H1 (cell line): ENCODE data around the gene CCDC12. TPM values are rescaled to one million over a fixed set of nuclear protein-coding genes. Genes with fewer than 3 reads are reported as not detected.

Experiments used
- CTCF ChIA-PET: fragments of 300-600 bp; sonication (Branson Sonifier 250); formaldehyde crosslinking; loops from one replicate; lab custom pipeline; 2021; ENCODE audit not compliant: partially characterized antibody; lab: Charles Lee
- POLR2A ChIA-PET: fragments of 300-600 bp; sonication (Branson Sonifier 250); formaldehyde crosslinking; loops from one replicate; lab custom pipeline; 2021; ENCODE audit warnings: inconsistent platforms; ENCODE audit not compliant: partially characterized antibody; lab: Charles Lee
- DNase-seq, 2 experiments: peaks; one replicate each; pipeline versions ENCODE4 v3.0.0 to v3.0.0-alpha.2; 2010 to 2022; ENCODE audit warnings: low spot score in 2 of 2, low read depth in 1 of 2, mixed read lengths in 1 of 2
- FAIRE-seq: peaks from 2 replicates; lab custom pipeline; 2011; peaks lifted over from hg19 to GRCh38; lab: Jason Lieb, UNC
- H2AFZ ChIP-seq: 2 replicates; pipeline ENCODE4 v1.8.1; 2012; ENCODE audit warnings: low read length, inconsistent platforms
- H2AK5ac ChIP-seq: 2 replicates; pipeline ENCODE4 v1.6.1; 2013; ENCODE audit warnings: low read depth, low read length
- H2BK120ac ChIP-seq: replicated peaks from 2 replicates; pipeline ENCODE3; 2013; ENCODE audit warnings: low read depth, low read length, inconsistent platforms
- H2BK12ac ChIP-seq: 2 replicates; pipeline ENCODE4 v1.6.1; 2013; ENCODE audit warnings: low read depth, low read length
- H2BK15ac ChIP-seq: 2 replicates; pipeline ENCODE4 v1.6.1; 2013; ENCODE audit warnings: low read length
- H2BK20ac ChIP-seq: 2 replicates; pipeline ENCODE4 v1.6.1; 2013; ENCODE audit warnings: low read length
- H2BK5ac ChIP-seq: 2 replicates; pipeline ENCODE4 v1.6.1; 2013; ENCODE audit warnings: low read depth, low read length
- H3K14ac ChIP-seq: 2 replicates; pipeline ENCODE4 v1.6.1; 2013; ENCODE audit warnings: inconsistent platforms; ENCODE audit not compliant: insufficient read length
- H3K18ac ChIP-seq: 2 replicates; pipeline ENCODE4 v1.6.1; 2013; ENCODE audit warnings: low read length; ENCODE audit errors: extremely low read depth
- H3K23ac ChIP-seq: 2 replicates; pipeline ENCODE4 v1.6.1; 2013; ENCODE audit warnings: inconsistent platforms; ENCODE audit not compliant: insufficient read length
- H3K23me2 ChIP-seq: 2 replicates; pipeline ENCODE4 v1.6.1; 2013; ENCODE audit warnings: low read depth, low read length
- H3K27ac ChIP-seq: 2 replicates; pipeline ENCODE4 v1.6.1; 2011; ENCODE audit warnings: low read depth, low read length, inconsistent platforms
- H3K27me3 ChIP-seq, 4 experiments: replicated peaks in 1 of 4; 1 replicate in 1 of 4; 2 replicates in 3 of 4; pipeline versions ENCODE4 v1.6.1 to v1.8.1; 2011 to 2013; ENCODE audit warnings: low read length in 3 of 4, mild to moderate bottlenecking in 3 of 4, inconsistent platforms in 2 of 4, mixed read lengths in 2 of 4, moderate library complexity in 1 of 4; ENCODE audit not compliant: control insufficient read depth in 3 of 4, insufficient read depth in 3 of 4; ENCODE audit errors: extremely low read depth in 1 of 4
- H3K36me3 ChIP-seq, 4 experiments: 2 replicates each; pipeline versions ENCODE4 v1.6.1 to v1.8.1; 2011 to 2013; ENCODE audit warnings: mild to moderate bottlenecking in 4 of 4, low read length in 3 of 4, moderate library complexity in 2 of 4, control low read depth in 1 of 4, inconsistent platforms in 1 of 4; ENCODE audit not compliant: insufficient read depth in 4 of 4, control insufficient read depth in 2 of 4
- H3K4ac ChIP-seq: replicated peaks from 2 replicates; pipeline ENCODE3; 2013; ENCODE audit warnings: low read length, low read depth, mixed read lengths, inconsistent platforms; ENCODE audit not compliant: insufficient read length
- H3K4me1 ChIP-seq, 4 experiments: replicated peaks in 1 of 4; 1 replicate in 1 of 4; 2 replicates in 3 of 4; pipeline versions ENCODE4 v1.6.1 to v1.8.1; 2011 to 2013; ENCODE audit warnings: low read length in 3 of 4, inconsistent platforms in 2 of 4, mixed read lengths in 1 of 4; ENCODE audit not compliant: insufficient read depth in 4 of 4, control insufficient read depth in 3 of 4
- H3K4me2 ChIP-seq, 2 experiments: 2 replicates each; pipeline versions ENCODE4 v1.6.1 to v1.8.1; 2011 to 2013; ENCODE audit warnings: low read depth in 2 of 2, low read length in 2 of 2, control low read depth in 1 of 2, inconsistent platforms in 1 of 2, mild to moderate bottlenecking in 1 of 2; ENCODE audit not compliant: insufficient read depth in 1 of 2
- H3K4me3 ChIP-seq, 4 experiments: fragments of 200-600, 300-600 bp in 1 of 4; sonication (generic), shearing (Covaris generic), sonication (Bioruptor Twin) in 1 of 4; 2 replicates each; pipeline versions ENCODE4 v1.5.1 to v1.8.1; 2011 to 2016; ENCODE audit warnings: low read length in 4 of 4, low read depth in 3 of 4, control low read depth in 2 of 4, inconsistent platforms in 2 of 4, mild to moderate bottlenecking in 2 of 4, mixed read lengths in 1 of 4, moderate library complexity in 1 of 4; ENCODE audit not compliant: insufficient read depth in 2 of 4; ENCODE audit errors: extremely low read depth in 1 of 4
- H3K56ac ChIP-seq: replicated peaks from 2 replicates; pipeline ENCODE3; 2013; ENCODE audit warnings: low read depth, mild to moderate bottlenecking, mixed read lengths, low read length, inconsistent platforms; ENCODE audit not compliant: insufficient read length
- H3K79me1 ChIP-seq: 2 replicates; pipeline ENCODE4 v1.6.1; 2013; ENCODE audit warnings: low read depth, low read length, control low read depth
- H3K79me2 ChIP-seq, 2 experiments: 2 replicates each; pipeline versions ENCODE4 v1.6.1 to v1.8.1; 2012 to 2013; ENCODE audit warnings: low read length in 2 of 2, mild to moderate bottlenecking in 2 of 2, inconsistent platforms in 1 of 2; ENCODE audit not compliant: insufficient read depth in 2 of 2, control insufficient read depth in 1 of 2
- H3K9ac ChIP-seq, 4 experiments: replicated peaks in 1 of 4; 1 replicate in 1 of 4; 2 replicates in 3 of 4; pipeline versions ENCODE4 v1.6.1 to v1.8.1; 2011 to 2013; ENCODE audit warnings: low read depth in 3 of 4, low read length in 3 of 4, control low read depth in 2 of 4, mild to moderate bottlenecking in 2 of 4, moderate library complexity in 2 of 4, inconsistent platforms in 1 of 4; ENCODE audit errors: extremely low read depth in 1 of 4
- H3K9me3 ChIP-seq, 2 experiments: 2 replicates each; pipeline versions ENCODE4 v1.6.1 to v1.8.1; 2012 to 2013; ENCODE audit warnings: mild to moderate bottlenecking in 2 of 2, moderate library complexity in 2 of 2, control low read depth in 1 of 2, inconsistent platforms in 1 of 2, low read depth in 1 of 2, low read length in 1 of 2, mixed read lengths in 1 of 2; ENCODE audit not compliant: insufficient read depth in 2 of 2
- H4K20me1 ChIP-seq, 2 experiments: replicated peaks in 1 of 2; 2 replicates each; pipeline versions ENCODE3 to v1.8.1; 2011 to 2013; ENCODE audit warnings: inconsistent platforms in 2 of 2, low read length in 2 of 2, mild to moderate bottlenecking in 1 of 2; ENCODE audit not compliant: insufficient read depth in 2 of 2, control insufficient read depth in 1 of 2
- H4K5ac ChIP-seq: 2 replicates; pipeline ENCODE4 v1.6.1; 2013; ENCODE audit warnings: low read length, low read depth, mixed read lengths, inconsistent platforms; ENCODE audit not compliant: insufficient read length
- H4K8ac ChIP-seq: 2 replicates; pipeline ENCODE4 v1.8.0; 2013; ENCODE audit warnings: mild to moderate bottlenecking, moderate library complexity, low read length, inconsistent platforms; ENCODE audit not compliant: insufficient read depth; ENCODE audit errors: extremely low read depth
- H4K91ac ChIP-seq: replicated peaks from 2 replicates; pipeline ENCODE3; 2013; ENCODE audit warnings: low read length, mixed read lengths, inconsistent platforms; ENCODE audit not compliant: insufficient read length
- CBX8 ChIP-seq: fragments of 300-800, 300-1000 bp; sonication (generic); IDR thresholded peaks from 2 replicates; pipeline ENCODE4 v1.7.1; 2016; ENCODE audit warnings: low read depth, low read length, borderline replicate concordance
- EP300 ChIP-seq, 2 experiments: IDR thresholded peaks; 1 replicate in 1 of 2; 2 replicates in 1 of 2; pipeline ENCODE4 v1.6.1; 2011 to 2012; ENCODE audit warnings: low read depth in 2 of 2, low read length in 2 of 2, mild to moderate bottlenecking in 2 of 2, borderline replicate concordance in 1 of 2, inconsistent platforms in 1 of 2, moderate library complexity in 1 of 2
- JUND ChIP-seq: IDR thresholded peaks from 2 replicates; pipeline ENCODE4 v1.6.1; 2011; ENCODE audit warnings: mild to moderate bottlenecking, improper control_type of control experiment, low read length
- RFX5 ChIP-seq: IDR thresholded peaks from 2 replicates; pipeline ENCODE4 v1.6.1; 2011; ENCODE audit warnings: low read depth, low read length, improper control_type of control experiment, borderline replicate concordance
- SIRT6 ChIP-seq: IDR thresholded peaks from one replicate; pipeline ENCODE4 v1.7.1; 2012; ENCODE audit warnings: low read length, inconsistent platforms
- SIX5 ChIP-seq: IDR thresholded peaks from 2 replicates; pipeline ENCODE4 v1.6.1; 2011; ENCODE audit warnings: mild to moderate bottlenecking, low read depth, low read length
- TAF1 ChIP-seq: IDR thresholded peaks from 2 replicates; pipeline ENCODE4 v1.6.1; 2011; ENCODE audit warnings: mild to moderate bottlenecking, low read depth, low read length
- WGBS, 2 experiments: shearing (Covaris generic) in 1 of 2; methylation state at CpG; one replicate each; pipeline versions ENCODE4 v1.1.6 to v1.1.7; 2013 to 2015; ENCODE audit warnings: low lambda C conversion rate in 2 of 2, mixed read lengths in 2 of 2, inconsistent platforms in 1 of 2, low coverage in 1 of 2, missing lambda C conversion rate in 1 of 2; ENCODE audit not compliant: insufficient replicate concordance in 2 of 2, insufficient coverage in 1 of 2, insufficient read length in 1 of 2; ENCODE audit errors: extremely low coverage in 1 of 2, missing lambda C conversion rate in 1 of 2; 5-methylcytosine and 5-hydroxymethylcytosine counted together
- polyA plus RNA-seq, 7 experiments: library from polyadenylated mRNA; depleted of rRNA in 3 of 7; stranded (reverse) in 5 of 7; unstranded in 2 of 7; fragments of >200 nt in 5 of 7; fragments of 200-250 nt in 2 of 7; gene quantifications; 1 replicate in 5 of 7; 2 replicates in 1 of 7; 4 replicates in 1 of 7; pipeline versions ENCODE4 v1.2.1 to v1.2.3, GENCODE V29; 2011 to 2013; ENCODE audit warnings: missing spikeins in 2 of 7, mixed read lengths in 2 of 7
- total RNA-seq: library from RNA; stranded (reverse); fragmentation: NEBNext Ultra II Directional; extraction: Animal tissue kit (Norgen Biotek cat#: 25700); gene quantifications from 2 replicates; pipeline ENCODE4 v1.2.1, GENCODE V29; 2021
- TF ChIP-seq, protein P1 (sequence below): IDR thresholded peaks from 2 replicates; pipeline ENCODE4 v1.6.1; 2012; ENCODE audit warnings: low read length, inconsistent platforms

Gene CCDC12
- total and polyA plus RNA-seq, 2 of the 8 experiments (the other 6 are each of a cell fraction or from before 2014, with no cell fraction given) = 29.5 to 41.3 TPM

DNA sequence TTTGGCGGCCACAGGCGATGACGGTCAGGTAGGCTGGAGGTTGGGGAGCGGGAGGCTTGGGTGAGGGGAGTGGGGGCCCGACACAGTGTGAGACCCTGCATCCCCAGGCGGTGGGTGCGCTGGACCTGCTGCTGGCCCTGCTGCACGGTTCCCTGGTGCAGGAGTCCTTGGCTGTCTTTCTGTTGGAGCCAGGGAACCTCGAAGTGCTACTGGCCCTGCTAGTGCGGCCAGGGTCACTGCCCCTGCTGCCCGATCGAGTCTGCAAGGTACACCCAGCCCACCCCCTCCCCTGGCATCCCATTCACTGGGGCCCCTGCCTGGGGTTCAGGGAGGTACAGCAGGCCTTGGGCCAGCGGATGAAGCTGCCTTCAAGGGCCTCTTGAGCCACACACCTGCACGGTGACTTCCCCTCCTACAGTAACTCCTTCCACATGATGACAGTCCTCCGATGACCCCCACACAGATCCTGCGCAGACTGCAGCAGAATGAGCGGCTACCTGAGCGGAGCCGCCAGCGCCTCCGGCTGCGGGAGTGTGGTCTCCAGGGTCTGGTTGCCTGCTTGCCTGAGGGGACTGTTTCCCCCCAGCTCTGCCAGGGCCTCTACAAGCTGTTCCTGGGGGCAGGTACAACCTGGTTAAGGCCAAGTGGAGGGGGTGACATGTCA is 22.4 kb upstream of the CCDC12 start:
- H3K4me2 ChIP-seq = no peak overlapping the region
- H3K9ac ChIP-seq = no peak overlapping the region
- H3K27me3 ChIP-seq = no peaks in the 10 kb centered on the region
- ChIA-PET POLR2A (interaction anchor here (0.6 to 1.6 kb wide), 7 partner anchors 10 to 293 kb away, joined by 3 to 6 read pairs (median 4); partner anchors contain the start of gene NBEAL2), CTCF (interaction anchor here (0.9 to 14.2 kb wide), 29 partner anchors 8 to 334 kb away, joined by 3 to 130 read pairs (median 5); partner anchors contain the start of genes CCDC12, MYL3 and NBEAL2)
- no peak overlapping the region for H2BK120ac ChIP-seq
- H2AK5ac ChIP-seq = no peak overlapping the region
- peaks cover 3 to 20% of the 10 kb centered on the region in 2 experiments for H4K20me1 ChIP-seq
- H3K79me2 ChIP-seq = no peaks in the 10 kb centered on the region
- 0 out of 2 replicates have a peak overlapping the region, but pooled peaks have one; percentile 49 for H2BK5ac ChIP-seq
- no peak overlapping the region for H4K91ac ChIP-seq
- no peak overlapping the region for H3K4ac ChIP-seq
- no peak overlapping the region for H3K14ac ChIP-seq
- H3K4me3 ChIP-seq = no peak overlapping the region
- TF ChIP-seq EP300 (IDR thresholded peaks at IDR 0.05; ENCODE audit: borderline replicate concordance in 1 of 2, low read depth in 2 of 2, low read length in 2 of 2) = no peak
- TF ChIP-seq RFX5 = no peak
- no peak for TF ChIP-seq SIRT6
- TF ChIP-seq, protein P1, sequence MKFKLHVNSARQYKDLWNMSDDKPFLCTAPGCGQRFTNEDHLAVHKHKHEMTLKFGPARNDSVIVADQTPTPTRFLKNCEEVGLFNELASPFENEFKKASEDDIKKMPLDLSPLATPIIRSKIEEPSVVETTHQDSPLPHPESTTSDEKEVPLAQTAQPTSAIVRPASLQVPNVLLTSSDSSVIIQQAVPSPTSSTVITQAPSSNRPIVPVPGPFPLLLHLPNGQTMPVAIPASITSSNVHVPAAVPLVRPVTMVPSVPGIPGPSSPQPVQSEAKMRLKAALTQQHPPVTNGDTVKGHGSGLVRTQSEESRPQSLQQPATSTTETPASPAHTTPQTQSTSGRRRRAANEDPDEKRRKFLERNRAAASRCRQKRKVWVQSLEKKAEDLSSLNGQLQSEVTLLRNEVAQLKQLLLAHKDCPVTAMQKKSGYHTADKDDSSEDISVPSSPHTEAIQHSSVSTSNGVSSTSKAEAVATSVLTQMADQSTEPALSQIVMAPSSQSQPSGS = no peak
- no peak for TF ChIP-seq CBX8
- TF ChIP-seq JUND = no peak
- no peak for TF ChIP-seq TAF1
- TF ChIP-seq SIX5 = no peak
- H3K36me3 ChIP-seq = peaks cover 4 to 11% (median 10%) of the 10 kb centered on the region in 4 experiments; a peak in 5 of 8 replicates
- no peak overlapping the region for H3K27ac ChIP-seq
- WGBS, 2 experiments = 88% methylated on average over 16 of the region's 22 CpGs; no CpG with 5 or more reads in 1 of the 2 experiments
- peaks cover 0 to 3% (median 1%) of the 10 kb centered on the region in 4 experiments; a peak in 3 of 7 replicates for H3K4me1 ChIP-seq
- H2BK20ac ChIP-seq = no peak overlapping the region
- FAIRE-seq (no peak), DNase-seq (no peak)
- H3K56ac ChIP-seq = no peak overlapping the region
- no peak overlapping the region for H3K23ac ChIP-seq
- no peak overlapping the region for H2BK12ac ChIP-seq
- H4K8ac ChIP-seq = peak overlapping the region; percentile 79; the same call in 1 of the 2 replicates
- no peaks in the 10 kb centered on the region for H3K23me2 ChIP-seq
- H2BK15ac ChIP-seq = no peak overlapping the region
- no peak overlapping the region for H3K18ac ChIP-seq
- H2AFZ ChIP-seq = no peak overlapping the region
- H3K79me1 ChIP-seq = no peaks in the 10 kb centered on the region
- no peak overlapping the region for H4K5ac ChIP-seq
- H3K9me3 ChIP-seq = no peaks in the 10 kb centered on the region
